Measurements from ENCODE around the gene POU6F2. TPM values are rescaled to one million over a fixed set of nuclear protein-coding genes. Genes with fewer than 3 reads are reported as not detected.

POU6F2 gene
- total and polyA plus RNA-seq, 2 donors, result 0.05 to 0.07 TPM

DNA sequence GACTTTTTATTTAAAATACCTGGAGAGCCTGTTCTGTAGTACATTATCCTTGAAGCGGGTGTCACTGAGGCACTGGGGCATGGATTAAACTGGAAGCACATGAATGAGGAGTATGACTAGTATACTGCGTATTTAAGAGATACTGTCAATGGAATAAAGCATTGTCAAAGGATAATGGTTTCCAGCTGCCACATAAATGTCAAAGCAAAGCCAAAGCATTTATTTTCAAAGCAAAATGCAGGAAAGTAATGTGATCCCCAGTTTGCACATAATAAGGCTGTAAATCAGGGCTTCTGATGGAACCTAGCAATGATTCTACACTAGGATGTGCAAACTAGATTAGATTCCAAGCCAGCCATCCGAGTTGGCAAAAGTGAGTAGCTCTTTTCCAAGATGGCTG, 240.1 kb downstream of the POU6F2 start:
- H3K9me3 ChIP-seq (ENCODE audit: control insufficient read depth in 2 of 2, insufficient read depth in 1 of 2, low read length in 1 of 2), result no peaks in the 10 kb centered on the region
- H3K4me1 ChIP-seq (ENCODE audit: control insufficient read depth in 2 of 2, insufficient read depth in 2 of 2, low read length in 2 of 2), result no peaks in the 10 kb centered on the region
- H3K4me3 ChIP-seq (ENCODE audit: low read length in 2 of 2), result no peak overlapping the region
- no peaks in the 10 kb centered on the region for H3K36me3 ChIP-seq (ENCODE audit: control insufficient read depth in 2 of 2, insufficient read depth in 2 of 2, low read length in 1 of 2)
- H3K27me3 ChIP-seq (ENCODE audit: control insufficient read depth in 2 of 2, insufficient read depth in 1 of 2, low read length in 1 of 2), result no peaks in the 10 kb centered on the region
- DNase-seq (ENCODE audit: low read depth in 6 of 9, low spot score in 9 of 9), result peak in 1 of 9 donors; percentile 9
- WGBS, result 91% methylated on average over 3 of the region's 3 CpGs
- H3K27ac ChIP-seq (ENCODE audit: low read depth in 1 of 2, low read length in 1 of 2), result no peak overlapping the region

- Histone ChIP-seq H3K27me3 (ENCODE audit: control insufficient read depth in 2 of 2, insufficient read depth in 1 of 2, low read length in 1 of 2) (no peaks in the 10 kb centered on the region), H3K36me3 (ENCODE audit: control insufficient read depth in 2 of 2, insufficient read depth in 2 of 2, low read length in 1 of 2) (no peaks in the 10 kb centered on the region), H3K4me1 (ENCODE audit: control insufficient read depth in 2 of 2, insufficient read depth in 2 of 2, low read length in 2 of 2) (no peaks in the 10 kb centered on the region), H3K9me3 (ENCODE audit: control insufficient read depth in 2 of 2, insufficient read depth in 1 of 2, low read length in 1 of 2) (no peaks in the 10 kb centered on the region), H3K4me3 (ENCODE audit: low read length in 2 of 2) (no peak overlapping the region), H3K27ac (ENCODE audit: low read depth in 1 of 2, low read length in 1 of 2) (no peak overlapping the region)
- DNase-seq (ENCODE audit: low read depth in 6 of 9, low spot score in 9 of 9), result no peak
- WGBS, result 94% methylated on average over 4 of the region's 4 CpGs
Measured at GRCh38 chr7:39219869-39220268, 242.2 kb downstream of the POU6F2 start.

GRCh38 chr7:39221901-39222300, 244.2 kb downstream of the POU6F2 start:
- Histone ChIP-seq H3K4me3 (ENCODE audit: low read length in 2 of 2) (no peak overlapping the region), H3K27me3 (ENCODE audit: control insufficient read depth in 2 of 2, insufficient read depth in 1 of 2, low read length in 1 of 2) (no peaks in the 10 kb centered on the region), H3K27ac (ENCODE audit: low read depth in 1 of 2, low read length in 1 of 2) (no peak overlapping the region), H3K36me3 (ENCODE audit: control insufficient read depth in 2 of 2, insufficient read depth in 2 of 2, low read length in 1 of 2) (no peaks in the 10 kb centered on the region), H3K4me1 (ENCODE audit: control insufficient read depth in 2 of 2, insufficient read depth in 2 of 2, low read length in 2 of 2) (no peaks in the 10 kb centered on the region), H3K9me3 (ENCODE audit: control insufficient read depth in 2 of 2, insufficient read depth in 1 of 2, low read length in 1 of 2) (no peaks in the 10 kb centered on the region)
- no peak for DNase-seq (ENCODE audit: low read depth in 6 of 9, low spot score in 9 of 9)
- WGBS, result 86% methylated on average over 1 of the region's 1 CpG

DNA sequence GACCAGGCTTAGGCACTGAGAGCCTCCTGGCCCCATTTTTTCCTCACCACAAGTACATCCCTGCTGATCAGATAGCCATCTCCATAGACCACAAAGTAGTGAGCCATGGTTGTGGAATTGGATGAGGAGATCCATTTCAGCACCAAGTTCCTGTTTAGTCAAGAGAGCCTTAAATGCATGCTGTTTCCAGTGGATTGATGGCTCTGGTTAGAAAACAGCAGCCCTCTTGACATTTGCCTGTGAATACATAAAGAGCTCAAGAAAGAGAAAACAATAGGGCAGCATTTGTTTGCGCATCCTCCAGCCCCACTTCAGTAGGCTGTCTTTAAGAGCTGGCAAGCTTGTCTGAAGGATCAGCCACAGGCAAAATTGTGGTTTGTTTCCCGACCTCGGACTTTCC, 251.2 kb downstream of the POU6F2 start:
- no peaks in the 10 kb centered on the region for H3K9me3 ChIP-seq (ENCODE audit: control insufficient read depth in 2 of 2, insufficient read depth in 1 of 2, low read length in 1 of 2)
- H3K4me1 ChIP-seq (ENCODE audit: control insufficient read depth in 2 of 2, insufficient read depth in 2 of 2, low read length in 2 of 2), result no peaks in the 10 kb centered on the region
- H3K27ac ChIP-seq (ENCODE audit: low read depth in 1 of 2, low read length in 1 of 2), result no peak overlapping the region
- no peaks in the 10 kb centered on the region for H3K36me3 ChIP-seq (ENCODE audit: control insufficient read depth in 2 of 2, insufficient read depth in 2 of 2, low read length in 1 of 2)
- 71% methylated on average over 3 of the region's 3 CpGs for WGBS
- H3K27me3 ChIP-seq (ENCODE audit: control insufficient read depth in 2 of 2, insufficient read depth in 1 of 2, low read length in 1 of 2), result no peaks in the 10 kb centered on the region
- DNase-seq (ENCODE audit: low read depth in 6 of 9, low spot score in 9 of 9), result no peak
- no peak overlapping the region for H3K4me3 ChIP-seq (ENCODE audit: low read length in 2 of 2)

DNA sequence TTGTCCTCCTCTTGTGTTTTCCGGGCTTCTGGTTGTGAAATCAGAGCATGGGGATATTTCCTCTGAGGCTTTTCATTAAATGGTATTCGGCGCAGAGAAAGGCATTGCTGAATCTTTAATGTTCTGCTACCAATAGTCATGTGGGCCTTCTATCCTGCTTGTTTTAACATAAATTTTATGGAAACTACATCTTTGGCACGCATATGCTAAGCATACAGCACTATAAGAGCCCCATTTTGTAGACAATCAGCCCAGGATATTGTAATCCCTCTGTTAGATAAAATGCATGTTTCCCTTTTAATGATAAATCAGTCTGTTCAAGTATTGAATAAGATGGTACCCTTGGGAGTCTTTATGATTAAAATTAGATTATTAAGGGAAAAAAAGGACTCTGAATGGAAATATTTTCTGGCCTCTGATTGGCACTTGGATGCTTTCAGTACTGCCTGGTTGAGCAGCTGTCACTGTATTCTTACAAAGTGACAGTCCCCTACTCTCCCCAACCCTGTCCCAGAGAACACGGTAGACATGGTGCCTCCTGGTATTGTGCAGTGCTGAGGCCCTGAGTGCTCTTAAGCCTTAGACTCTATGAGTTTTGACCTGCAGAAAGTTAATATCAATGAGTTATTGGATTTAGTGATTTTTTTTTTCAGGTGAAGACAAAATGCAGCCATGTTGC, 256.3 kb downstream of the POU6F2 start:
- Histone ChIP-seq H3K27ac (ENCODE audit: low read depth in 1 of 2, low read length in 1 of 2) (no peak overlapping the region), H3K36me3 (ENCODE audit: control insufficient read depth in 2 of 2, insufficient read depth in 2 of 2, low read length in 1 of 2) (no peaks in the 10 kb centered on the region), H3K4me3 (ENCODE audit: low read length in 2 of 2) (no peak overlapping the region), H3K4me1 (ENCODE audit: control insufficient read depth in 2 of 2, insufficient read depth in 2 of 2, low read length in 2 of 2) (no peaks in the 10 kb centered on the region), H3K9me3 (ENCODE audit: control insufficient read depth in 2 of 2, insufficient read depth in 1 of 2, low read length in 1 of 2) (no peaks in the 10 kb centered on the region), H3K27me3 (ENCODE audit: control insufficient read depth in 2 of 2, insufficient read depth in 1 of 2, low read length in 1 of 2) (no peaks in the 10 kb centered on the region)
- 96% methylated on average over 5 of the region's 5 CpGs for WGBS
- no peak for DNase-seq (ENCODE audit: low read depth in 6 of 9, low spot score in 9 of 9)

- Histone ChIP-seq H3K4me1 (ENCODE audit: control insufficient read depth in 2 of 2, insufficient read depth in 2 of 2, low read length in 2 of 2) (no peaks in the 10 kb centered on the region), H3K27me3 (ENCODE audit: control insufficient read depth in 2 of 2, insufficient read depth in 1 of 2, low read length in 1 of 2) (no peaks in the 10 kb centered on the region), H3K9me3 (ENCODE audit: control insufficient read depth in 2 of 2, insufficient read depth in 1 of 2, low read length in 1 of 2) (no peaks in the 10 kb centered on the region), H3K27ac (ENCODE audit: low read depth in 1 of 2, low read length in 1 of 2) (no peak overlapping the region), H3K36me3 (ENCODE audit: control insufficient read depth in 2 of 2, insufficient read depth in 2 of 2, low read length in 1 of 2) (no peaks in the 10 kb centered on the region), H3K4me3 (ENCODE audit: low read length in 2 of 2) (no peak overlapping the region)
- no peak for DNase-seq (ENCODE audit: low read depth in 6 of 9, low spot score in 9 of 9)
- 97% methylated on average over 12 of the region's 12 CpGs for WGBS
Measured at GRCh38 chr7:39238234-39238869, 260.6 kb downstream of the POU6F2 start.

DNA sequence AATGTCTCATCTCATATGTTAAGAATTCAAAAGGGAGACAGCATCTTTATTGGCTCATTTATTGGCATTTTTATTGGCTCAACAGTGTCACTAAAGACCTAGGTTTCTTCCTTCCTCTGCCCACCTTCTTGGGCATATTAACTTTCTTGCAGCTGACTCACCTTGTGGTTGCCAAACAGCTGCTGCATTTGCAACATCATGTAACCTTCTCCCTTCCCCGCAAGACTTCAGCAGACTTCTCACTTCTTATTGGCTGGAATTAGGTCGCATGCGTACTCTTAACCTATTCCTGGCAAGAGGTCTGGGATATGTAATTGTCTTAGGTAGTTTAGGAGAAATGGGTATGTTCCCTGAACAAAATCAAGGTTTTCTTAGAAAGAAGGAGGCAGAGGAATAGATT, 263.2 kb downstream of the POU6F2 start:
- Histone ChIP-seq H3K9me3 (ENCODE audit: control insufficient read depth in 2 of 2, insufficient read depth in 1 of 2, low read length in 1 of 2) (no peaks in the 10 kb centered on the region), H3K27ac (ENCODE audit: low read depth in 1 of 2, low read length in 1 of 2) (no peak overlapping the region), H3K27me3 (ENCODE audit: control insufficient read depth in 2 of 2, insufficient read depth in 1 of 2, low read length in 1 of 2) (no peaks in the 10 kb centered on the region), H3K36me3 (ENCODE audit: control insufficient read depth in 2 of 2, insufficient read depth in 2 of 2, low read length in 1 of 2) (no peaks in the 10 kb centered on the region), H3K4me1 (ENCODE audit: control insufficient read depth in 2 of 2, insufficient read depth in 2 of 2, low read length in 2 of 2) (no peaks in the 10 kb centered on the region), H3K4me3 (ENCODE audit: low read length in 2 of 2) (no peak overlapping the region)
- 97% methylated on average over 3 of the region's 3 CpGs for WGBS
- no peak for DNase-seq (ENCODE audit: low read depth in 6 of 9, low spot score in 9 of 9)

DNA sequence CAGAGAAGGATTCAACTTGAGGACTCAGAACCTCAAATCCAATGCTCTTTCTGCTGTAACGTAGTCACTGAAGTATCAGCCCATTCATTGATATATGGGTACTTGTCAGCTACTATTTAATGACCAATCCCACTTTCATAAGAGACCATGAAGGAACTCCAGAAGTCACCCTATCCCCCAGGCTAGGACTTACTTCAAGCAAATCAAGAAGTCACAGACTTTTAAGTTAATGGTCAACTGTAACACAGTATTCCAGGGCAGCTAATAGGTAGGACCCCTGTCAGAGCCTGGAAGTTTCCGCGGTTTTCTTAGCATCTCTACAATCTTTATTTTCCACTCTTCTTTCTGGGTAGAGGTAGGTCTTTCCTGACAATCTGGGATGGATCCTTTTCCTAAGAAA, 269.9 kb downstream of the POU6F2 start:
- Histone ChIP-seq H3K27ac (ENCODE audit: low read depth in 1 of 2, low read length in 1 of 2) (no peak overlapping the region), H3K27me3 (ENCODE audit: control insufficient read depth in 2 of 2, insufficient read depth in 1 of 2, low read length in 1 of 2) (no peaks in the 10 kb centered on the region), H3K9me3 (ENCODE audit: control insufficient read depth in 2 of 2, insufficient read depth in 1 of 2, low read length in 1 of 2) (no peaks in the 10 kb centered on the region), H3K36me3 (ENCODE audit: control insufficient read depth in 2 of 2, insufficient read depth in 2 of 2, low read length in 1 of 2) (no peaks in the 10 kb centered on the region), H3K4me3 (ENCODE audit: low read length in 2 of 2) (no peak overlapping the region), H3K4me1 (ENCODE audit: control insufficient read depth in 2 of 2, insufficient read depth in 2 of 2, low read length in 2 of 2) (no peaks in the 10 kb centered on the region)
- WGBS, result 96% methylated on average over 3 of the region's 3 CpGs
- DNase-seq (ENCODE audit: low read depth in 6 of 9, low spot score in 9 of 9), result no peak

- no peaks in the 10 kb centered on the region for H3K4me1 ChIP-seq (ENCODE audit: control insufficient read depth in 2 of 2, insufficient read depth in 2 of 2, low read length in 2 of 2)
- no peaks in the 10 kb centered on the region for H3K36me3 ChIP-seq (ENCODE audit: control insufficient read depth in 2 of 2, insufficient read depth in 2 of 2, low read length in 1 of 2)
- H3K27me3 ChIP-seq (ENCODE audit: control insufficient read depth in 2 of 2, insufficient read depth in 1 of 2, low read length in 1 of 2), result no peaks in the 10 kb centered on the region
- DNase-seq (ENCODE audit: low read depth in 6 of 9, low spot score in 9 of 9), result no peak
- H3K9me3 ChIP-seq (ENCODE audit: control insufficient read depth in 2 of 2, insufficient read depth in 1 of 2, low read length in 1 of 2), result no peaks in the 10 kb centered on the region
- WGBS, result 93% methylated on average over 4 of the region's 4 CpGs
- no peak overlapping the region for H3K4me3 ChIP-seq (ENCODE audit: low read length in 2 of 2)
- no peak overlapping the region for H3K27ac ChIP-seq (ENCODE audit: low read depth in 1 of 2, low read length in 1 of 2)
Measured at GRCh38 chr7:39248041-39248691, 270.5 kb downstream of the POU6F2 start.
